Measurements from ENCODE around the gene GNG10.
"Not testable (repeated sequence)": the region's sequence is repeated elsewhere in the genome, so short reads cannot be mapped to it uniquely, and the experiment has no call there.

The GNG10 gene

DNA sequence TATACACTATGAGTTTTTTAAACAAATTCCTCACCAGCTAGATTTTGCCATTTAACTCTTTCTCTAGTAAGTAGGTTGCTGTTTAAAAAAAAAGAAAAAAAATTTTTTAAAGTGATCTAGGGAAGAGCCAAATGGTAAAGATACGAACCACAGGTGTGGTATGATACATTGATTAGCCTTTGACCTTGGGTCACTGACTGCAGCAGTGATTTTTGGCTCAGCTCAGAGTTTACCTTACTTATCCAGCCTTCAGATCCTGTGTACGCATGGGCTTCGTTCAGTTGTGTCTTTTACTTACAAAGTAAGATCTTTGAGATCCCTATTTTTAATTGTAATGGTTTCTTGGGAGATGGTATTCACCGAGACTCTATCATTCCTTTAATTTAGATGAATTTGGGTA, 12.4 kb upstream of the GNG10 start:
- DNase-seq (ENCODE audit: low spot score) = no peak

DNA sequence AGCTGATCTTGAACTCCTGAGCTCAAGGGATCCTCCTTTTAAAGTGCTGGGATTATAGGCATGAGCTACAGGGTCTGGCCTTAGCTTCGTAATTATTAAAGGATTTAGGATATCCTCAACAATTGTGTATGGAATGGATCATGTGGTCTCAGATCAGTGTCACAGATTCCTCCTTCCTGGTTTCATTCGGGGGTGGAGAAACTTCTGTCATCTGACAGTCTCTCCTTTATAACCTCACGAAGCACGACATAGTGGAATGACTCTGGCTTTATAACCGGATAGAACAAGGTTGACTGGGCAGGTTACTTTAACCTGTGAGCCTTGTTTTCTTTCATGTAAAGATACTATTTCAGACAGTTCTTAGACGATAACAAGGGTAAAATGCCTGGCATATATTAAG, 4.4 kb upstream of the GNG10 start:
- DNase-seq (ENCODE audit: low spot score) = no peak

DNA sequence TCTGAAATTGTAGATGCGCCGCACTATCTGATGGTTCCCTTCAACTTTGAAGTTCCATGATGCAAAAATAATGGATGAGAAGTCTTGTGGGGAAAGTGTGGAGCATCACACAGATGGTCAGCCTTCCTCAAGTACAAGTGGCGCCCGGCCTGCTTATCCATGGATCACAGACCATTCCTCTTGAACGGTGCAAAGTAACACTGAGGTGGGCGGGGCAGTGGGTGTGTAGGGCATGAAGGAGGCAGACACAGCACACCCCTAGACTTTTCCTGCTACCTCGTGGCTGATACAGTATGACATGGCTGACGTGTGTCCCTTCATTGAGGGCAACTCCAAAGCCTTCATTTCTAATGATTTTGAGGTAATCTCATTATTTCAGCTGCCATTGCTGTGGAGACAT, 2.5 kb upstream of the GNG10 start:
- DNase-seq (ENCODE audit: low spot score) = no peak

DNA sequence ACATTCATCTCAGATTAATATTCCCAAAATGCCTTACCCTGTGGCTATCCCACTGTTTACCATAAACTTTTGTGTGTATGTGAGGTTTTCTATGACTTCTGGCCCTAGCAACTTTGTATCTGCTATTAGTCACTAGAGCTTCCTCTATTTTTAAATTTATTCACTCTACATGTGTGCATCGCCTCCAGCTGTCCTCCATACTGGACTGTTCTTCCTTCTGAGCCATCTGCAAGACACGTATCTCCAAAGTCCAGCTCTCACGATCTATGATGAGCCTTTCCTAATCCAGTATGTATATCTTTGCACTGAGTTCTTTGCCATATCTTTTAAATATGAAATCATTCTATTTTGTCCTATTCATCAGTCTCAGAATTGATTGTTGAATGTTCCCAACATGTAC, 1.7 kb upstream of the GNG10 start:
- no peak for DNase-seq (ENCODE audit: low spot score)

DNA sequence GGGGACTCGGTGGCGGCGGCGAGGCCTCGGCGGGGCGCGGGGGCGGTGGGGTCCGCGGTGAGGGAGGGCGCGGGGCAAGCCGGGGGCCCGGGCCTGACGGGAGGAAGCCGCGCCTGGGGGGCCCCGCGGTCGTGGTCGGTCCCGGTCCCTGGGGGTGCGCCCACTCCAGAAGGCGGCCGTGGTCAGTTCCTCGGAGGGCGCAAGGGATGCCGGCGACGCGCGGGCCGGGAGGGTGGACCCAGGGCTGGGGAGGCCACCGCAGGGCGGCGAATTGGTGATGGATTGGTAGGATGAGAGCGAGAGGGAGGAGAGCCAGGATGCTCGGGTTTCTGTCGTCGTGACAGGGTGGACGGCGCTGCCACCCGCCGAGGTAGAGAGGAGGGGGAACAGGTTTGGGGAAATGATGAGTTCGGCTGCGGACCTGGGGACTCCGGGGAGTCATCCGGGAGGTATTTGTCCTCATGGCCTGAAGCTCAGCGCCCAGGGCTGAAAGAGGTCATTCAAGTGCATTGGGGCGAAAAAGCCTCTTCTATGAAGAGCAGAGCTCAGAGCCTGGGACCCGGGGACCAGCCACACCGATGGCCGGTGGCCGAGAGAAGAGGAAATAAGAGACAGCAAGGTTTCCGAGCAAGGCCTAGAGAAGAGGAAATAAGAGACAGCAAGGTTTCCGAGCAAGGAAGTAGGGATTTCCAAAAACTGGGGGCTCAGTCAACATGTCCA, 557 bp downstream of the GNG10 start:
- peak; percentile 70 for DNase-seq (ENCODE audit: low spot score)

DNA sequence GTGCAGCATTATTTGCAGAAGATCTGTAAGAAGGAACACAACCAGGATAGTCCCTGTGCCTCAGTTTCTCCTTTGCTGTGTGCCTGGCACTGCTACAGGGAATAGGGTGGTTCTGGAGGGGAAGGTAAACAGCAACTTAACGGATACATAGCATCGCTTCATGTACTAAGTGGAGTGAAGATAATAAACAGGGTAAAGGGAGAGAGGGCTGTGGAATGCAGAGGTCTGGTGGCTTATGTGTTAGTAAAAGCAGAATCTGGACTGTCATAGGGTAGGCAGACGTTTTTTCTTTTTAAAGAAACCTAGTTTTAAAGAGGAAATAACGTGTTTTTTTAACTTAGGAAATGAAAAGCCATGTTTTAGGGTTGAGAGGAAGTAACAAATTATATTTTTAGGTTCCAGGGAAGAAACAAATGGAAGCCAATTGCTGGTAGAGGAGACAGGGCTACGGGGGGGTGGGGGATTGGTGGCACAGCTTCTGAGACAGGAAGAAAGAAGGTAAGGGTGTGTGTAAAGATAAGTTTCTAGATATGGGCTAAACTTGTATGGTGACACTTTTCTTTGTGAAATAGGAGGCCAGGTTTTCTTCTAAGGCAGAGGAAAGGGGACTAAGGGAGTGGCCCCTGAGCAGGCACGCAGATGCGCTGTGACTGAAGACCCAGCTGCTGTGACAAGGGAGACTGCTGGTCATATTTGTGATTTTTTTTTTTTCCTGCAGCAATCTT, 1.3 kb downstream of the GNG10 start:
- peak; percentile 18 for DNase-seq (ENCODE audit: low spot score)

DNA sequence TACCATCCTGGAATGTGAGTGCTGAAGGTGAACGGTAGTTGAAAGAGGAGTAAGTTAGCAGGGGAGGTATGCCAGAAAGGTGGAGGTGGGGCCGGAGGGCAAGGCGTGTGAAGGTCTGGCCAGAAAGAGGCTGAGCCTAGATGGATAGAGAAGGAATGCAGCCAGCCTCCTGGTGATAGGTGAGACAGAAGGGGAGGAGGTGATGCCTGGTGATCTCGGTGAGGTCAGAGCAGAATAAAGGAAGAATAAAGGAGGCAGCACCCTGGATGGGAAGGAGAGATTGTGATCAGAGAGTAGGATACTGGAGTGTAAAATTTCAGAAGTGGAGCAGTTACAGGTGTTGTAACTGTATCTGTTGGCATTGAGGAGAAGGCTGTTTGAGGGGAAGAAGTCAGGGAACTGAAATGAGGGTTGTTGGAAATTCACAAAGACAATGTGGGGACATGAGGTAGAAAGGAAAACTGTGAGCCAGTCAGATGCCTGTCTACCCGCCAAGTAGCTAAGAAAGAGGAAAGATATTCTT, 2.0 kb downstream of the GNG10 start:
- no peak for DNase-seq (ENCODE audit: low spot score)

DNA sequence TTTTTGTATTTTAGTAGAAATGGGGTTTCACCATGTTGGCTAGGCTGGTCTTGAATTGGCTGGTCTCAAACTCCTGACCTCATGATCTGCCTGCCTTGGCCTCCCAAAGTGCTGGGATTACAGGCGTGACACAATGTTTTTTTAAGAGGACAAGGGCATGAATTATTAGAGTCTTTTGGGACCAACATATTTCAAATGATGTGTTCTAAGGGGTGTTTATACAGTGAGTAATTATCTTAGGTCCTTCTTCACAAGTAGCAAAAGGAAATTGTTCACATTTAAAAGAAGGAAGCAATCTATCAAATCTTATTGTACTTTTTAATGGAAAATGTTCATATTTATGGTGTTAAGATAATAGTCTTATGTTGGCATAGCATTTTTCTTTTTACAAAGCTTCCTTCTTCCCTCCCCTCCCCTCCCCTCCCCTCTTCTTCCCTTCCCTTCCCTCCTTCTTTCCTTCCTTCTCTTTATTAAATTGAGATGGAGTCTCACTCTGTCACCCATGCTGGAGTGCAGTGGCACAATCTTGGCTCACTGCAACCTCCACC, 6.7 kb downstream of the GNG10 start:
- DNase-seq (ENCODE audit: low spot score) = no peak

DNA sequence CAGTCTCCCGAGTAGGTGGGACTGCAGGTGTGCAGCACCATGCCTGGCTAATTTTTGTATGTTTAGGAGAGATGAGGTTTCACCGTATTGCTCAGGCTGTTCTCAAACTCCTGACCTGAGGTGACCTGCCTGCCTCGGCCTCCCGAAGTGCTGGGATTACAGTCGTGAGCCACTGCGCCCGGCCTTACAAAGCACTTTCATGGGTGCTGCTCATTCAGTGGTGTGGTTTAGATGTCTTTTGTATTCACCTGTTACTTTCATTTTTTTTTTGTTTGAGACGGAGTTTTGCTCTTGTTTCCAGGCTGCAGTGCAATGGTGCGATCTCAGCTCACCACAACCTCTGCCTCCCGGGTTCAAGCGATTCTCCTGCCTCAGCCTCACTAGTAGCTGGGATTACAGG, 7.2 kb downstream of the GNG10 start:
- DNase-seq (ENCODE audit: low spot score) = not testable (repeated sequence)

DNA sequence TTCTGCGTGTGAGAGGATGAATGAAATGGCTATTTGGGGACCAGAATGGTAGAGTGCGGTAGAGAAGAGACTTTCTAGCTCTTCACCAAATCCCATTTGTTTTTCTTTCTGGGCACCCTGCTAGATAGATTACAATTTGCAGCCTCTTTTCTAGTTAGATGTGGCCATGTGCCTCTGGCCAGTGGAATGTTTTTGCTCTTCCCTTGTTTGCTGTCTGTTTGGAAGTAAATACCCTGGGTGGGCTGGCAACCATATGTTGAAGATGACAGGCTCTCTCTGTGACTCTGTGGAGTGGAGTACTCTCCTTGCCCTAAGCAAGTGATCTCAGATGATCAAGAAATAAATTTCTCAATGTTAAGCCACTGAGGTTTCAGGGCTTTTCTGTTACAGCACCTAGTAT, 12.9 kb downstream of the GNG10 start:
- DNase-seq (ENCODE audit: low spot score) = no peak

DNA sequence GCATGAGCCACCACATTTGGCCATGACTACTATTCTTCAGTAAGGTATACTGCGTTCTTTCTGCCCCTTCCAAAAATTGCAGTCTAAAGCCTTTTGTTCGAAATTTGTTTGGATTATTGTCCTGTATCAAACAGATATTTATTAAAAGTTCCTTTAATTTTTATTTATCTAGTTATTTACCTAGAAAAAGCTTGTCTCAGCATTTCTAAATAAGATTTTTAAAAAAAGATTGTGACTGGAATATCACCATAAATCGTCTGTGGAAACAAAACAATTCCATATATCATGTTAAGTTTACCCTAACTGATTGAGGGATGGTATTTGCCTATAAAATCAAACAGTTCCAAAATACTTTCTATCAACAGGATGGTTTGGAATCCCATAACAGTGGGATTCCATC, 14.7 kb downstream of the GNG10 start:
- no peak for DNase-seq (ENCODE audit: low spot score)

DNA sequence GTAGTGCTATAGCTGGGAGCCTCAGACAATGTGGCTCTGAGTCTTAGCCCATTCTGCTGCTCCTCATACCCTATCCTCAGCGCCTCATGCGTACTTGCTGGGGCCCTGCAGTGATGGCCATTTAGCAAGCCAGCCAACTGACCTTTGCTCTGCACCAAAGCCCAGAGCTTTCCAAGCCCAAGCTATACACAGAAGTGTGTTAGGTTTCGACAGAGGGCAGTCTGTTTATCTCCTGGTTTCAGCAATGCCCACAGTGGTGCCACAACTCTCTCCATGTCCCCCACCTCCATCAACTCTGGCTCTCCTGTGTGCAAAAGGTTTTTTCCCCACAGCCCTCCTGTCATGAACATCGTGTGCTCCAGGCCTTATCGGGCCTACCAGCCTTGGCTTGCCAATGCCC, 16.9 kb downstream of the GNG10 start:
- no peak for DNase-seq (ENCODE audit: low spot score)

DNA sequence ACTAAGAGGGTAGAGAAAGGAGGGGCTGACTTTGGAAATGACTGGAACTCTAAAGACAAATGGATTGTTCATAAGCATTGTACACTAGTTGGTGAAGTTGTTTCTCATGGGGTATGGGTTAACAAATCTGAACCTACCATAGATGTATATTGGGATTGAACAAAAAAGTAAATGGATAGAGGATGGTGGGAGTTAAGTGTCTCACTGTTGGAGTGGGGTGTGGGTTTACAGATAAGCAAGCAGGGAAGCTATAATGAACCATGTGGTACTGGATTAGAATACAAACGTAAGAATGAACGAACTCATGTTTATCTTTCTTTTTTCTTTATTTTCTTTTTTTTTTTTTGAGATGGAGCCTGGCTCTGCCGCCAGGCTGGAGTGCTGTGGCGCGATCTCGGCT, 17.8 kb downstream of the GNG10 start:
- no peak for DNase-seq (ENCODE audit: low spot score)

DNA sequence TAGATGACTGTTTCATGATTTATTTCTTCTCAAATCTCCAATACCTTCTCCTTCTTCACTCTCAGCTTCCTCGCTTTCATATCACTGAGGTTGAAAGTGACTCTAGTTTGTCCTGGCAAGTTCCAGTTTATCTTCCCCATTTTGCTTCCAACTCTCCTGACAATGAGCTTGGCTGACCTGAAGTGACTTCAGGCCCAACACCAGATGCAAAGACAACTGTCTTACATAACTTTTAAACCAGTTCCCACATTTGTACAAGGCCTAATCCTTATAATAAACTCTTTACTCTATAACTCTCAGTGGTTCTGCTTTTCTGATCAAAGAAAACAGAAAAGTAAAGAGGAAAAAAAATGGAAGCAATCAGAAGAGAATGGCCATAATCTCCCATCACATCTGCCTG, 22.0 kb downstream of the GNG10 start:
- DNase-seq (ENCODE audit: low spot score) = no peak

DNA sequence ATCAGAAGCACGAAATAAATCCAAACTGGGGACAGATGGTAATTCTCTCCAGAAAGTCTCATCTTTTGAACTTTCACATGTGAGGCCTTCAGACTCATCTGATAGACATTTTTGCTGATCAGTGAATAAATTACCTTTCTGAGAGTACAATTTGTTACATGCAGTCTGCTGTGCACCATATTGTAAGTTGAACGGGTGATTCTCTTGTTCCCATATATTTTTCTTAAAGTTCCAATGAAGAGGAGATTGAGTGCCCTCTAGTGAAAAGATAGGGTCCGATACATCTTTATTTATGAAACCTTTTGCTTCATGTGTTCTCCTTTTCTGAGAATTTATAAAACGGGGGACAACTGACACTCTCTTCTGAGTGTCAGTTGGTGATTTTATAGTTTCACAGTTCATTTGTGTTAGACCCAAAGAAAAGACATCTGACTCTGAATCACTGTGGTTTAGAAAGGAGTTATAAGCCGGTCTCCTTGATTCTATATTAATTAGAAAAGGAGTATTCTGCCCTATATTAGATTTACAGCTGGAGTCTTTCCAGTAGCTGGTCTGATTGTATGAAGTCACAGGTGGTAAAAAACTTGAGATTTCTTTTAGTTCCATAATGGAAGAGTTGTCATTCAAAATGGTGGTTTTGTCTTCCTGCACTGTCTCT, 30.4 kb downstream of the GNG10 start:
- DNase-seq (ENCODE audit: low spot score) = peak; percentile 89

DNA sequence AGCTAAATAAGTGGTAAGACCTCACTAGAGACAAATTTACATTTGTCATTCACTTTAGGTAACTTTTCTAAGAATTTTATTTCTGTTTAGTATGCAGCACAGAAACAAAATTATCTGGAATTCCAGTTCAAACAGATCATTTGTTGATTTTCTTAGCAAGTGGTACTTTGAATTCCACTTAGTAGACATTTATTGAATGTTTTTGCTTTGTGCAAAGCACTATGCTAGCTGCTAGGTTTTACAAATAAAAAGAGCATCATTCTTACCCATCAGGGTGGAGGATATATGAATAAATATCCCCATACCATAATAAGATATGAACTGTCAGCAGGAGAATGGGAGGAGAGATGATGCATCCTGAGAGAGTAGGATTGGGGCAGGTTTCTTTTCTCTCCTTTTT, 35.4 kb downstream of the GNG10 start:
- DNase-seq (ENCODE audit: low spot score) = no peak

DNA sequence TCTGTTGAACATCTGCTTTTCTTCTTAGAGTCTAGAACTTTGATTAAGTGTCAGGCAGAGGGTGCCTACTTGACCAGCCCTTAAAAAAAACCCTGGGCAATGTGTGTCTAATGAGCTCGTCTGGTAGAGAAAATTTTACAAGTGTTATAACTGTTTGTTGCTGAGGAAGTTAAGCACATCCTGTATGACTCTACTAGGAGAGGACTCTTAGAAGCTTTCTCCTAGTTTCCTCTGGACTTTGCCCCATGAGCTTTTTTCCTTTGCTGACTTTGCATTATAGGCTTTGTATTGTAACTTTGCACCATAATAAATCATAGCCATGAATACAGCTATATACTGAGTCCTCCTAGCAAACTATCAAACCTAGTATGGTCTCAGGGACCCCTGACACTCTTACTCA, 39.4 kb downstream of the GNG10 start:
- peak; percentile 34 for DNase-seq (ENCODE audit: low spot score)

DNA sequence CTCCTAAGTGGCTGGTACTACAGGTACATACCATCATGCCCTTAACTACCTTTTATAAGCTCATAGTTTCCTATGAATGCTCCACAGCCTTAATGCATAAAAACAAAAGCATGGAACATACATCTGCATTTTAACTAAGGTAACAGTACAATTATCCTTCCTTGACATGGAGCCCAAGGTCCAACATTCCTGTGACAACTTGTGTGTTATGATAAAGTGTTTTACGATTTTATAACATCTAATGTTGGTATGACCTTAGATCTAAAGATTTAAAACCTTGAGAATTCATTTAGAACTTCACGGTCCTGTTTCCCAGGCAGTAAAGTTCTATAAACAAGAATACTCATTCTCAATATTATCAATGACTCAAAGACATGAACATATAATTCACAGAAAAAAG, 43.1 kb downstream of the GNG10 start:
- no peak for DNase-seq (ENCODE audit: low spot score)

DNA sequence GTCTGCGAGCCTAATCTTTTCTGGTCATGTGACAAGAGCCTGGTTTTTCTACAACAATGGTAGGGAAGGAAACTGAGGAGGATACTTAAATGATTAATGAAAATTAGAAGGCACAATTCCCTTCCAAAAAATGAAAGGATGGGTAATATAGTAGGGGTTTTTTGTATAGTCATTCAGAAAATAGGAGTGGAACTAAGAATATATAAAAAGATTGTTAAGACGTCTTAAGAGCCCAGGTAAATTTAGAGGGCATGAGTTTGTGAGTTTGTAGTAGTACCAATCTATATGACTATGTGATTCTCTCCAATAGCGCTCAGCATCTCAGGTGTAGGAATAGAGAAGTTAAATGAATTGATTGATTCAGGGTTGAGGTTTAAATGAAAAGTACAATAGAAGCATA, 50.1 kb downstream of the GNG10 start:
- DNase-seq (ENCODE audit: low spot score) = no peak

DNA sequence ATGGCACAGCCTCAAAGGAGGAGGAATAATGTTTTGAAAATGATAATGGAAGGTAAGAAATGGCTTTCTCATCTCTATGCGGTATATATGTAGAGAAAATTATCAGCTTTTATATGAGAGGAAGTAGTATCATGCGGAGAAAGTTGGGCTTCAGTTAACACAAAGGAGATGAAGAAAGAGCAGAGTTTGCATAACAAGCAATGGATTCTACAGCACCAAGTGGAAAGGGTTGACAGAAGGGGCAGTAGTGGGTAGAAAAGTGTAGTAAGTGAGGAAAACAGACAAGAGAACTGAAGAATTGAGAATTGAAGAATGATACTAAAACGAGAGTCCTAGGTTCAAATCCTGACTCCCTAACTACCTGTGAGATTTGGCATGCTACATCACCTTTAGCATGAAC, 51.0 kb downstream of the GNG10 start:
- DNase-seq (ENCODE audit: low spot score) = no peak

DNA sequence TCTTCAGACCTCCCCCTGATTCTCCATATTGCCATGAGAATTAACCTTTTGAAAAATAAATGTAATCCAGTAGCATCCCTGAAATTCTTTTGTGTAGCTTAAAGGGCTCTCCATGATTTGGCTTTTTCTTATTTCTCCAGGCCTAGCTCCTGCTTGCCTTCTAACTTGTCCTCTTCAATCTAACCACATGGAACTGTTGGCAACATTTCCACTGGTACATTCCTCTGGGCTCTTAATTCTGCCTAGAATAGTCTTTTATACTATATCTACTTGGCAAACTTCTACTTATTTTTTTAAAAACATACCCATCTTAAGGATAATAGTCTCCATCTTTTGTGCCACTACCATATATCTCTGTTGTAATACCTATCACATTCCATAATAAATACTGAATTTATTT, 54.1 kb downstream of the GNG10 start:
- no peak for DNase-seq (ENCODE audit: low spot score)

DNA sequence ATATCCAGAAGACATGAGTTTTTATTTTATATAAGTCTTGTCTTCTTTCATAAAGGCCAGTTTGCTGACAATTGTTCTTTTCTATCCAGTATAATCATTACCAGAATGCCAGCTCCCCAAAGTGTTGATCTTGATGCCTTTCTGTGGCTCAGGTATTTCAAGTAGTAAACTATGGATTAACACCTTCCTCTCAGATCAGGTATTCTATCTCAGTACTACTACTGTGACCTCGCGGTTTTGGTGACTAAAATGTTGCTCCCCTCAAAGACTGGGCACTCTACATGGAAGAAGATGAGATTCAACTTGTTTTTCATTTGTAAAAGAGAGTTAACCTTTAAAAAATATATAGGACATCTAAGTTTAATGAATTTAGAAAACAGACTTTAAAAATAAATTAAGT, 58.1 kb downstream of the GNG10 start:
- no peak for DNase-seq (ENCODE audit: low spot score)
